Measurements from ENCODE around the gene TPCN2. TPM values are rescaled to one million over a fixed set of nuclear protein-coding genes. Genes with fewer than 3 reads are reported as not detected.

TPCN2 gene
- total and polyA plus RNA-seq, 2 of the 4 experiments (the other 2 are of a cell fraction): 3.4 to 8.0 TPM

GRCh38 chr11:69096473-69096872 is 47.7 kb downstream of the TPCN2 start:
- H2AK9ac ChIP-seq (replicated peaks; ENCODE audit: low read depth, low read length, poor library complexity): no peak overlapping the region
- DNase-seq (no peak), ATAC-seq (ENCODE audit: low read depth) (no peak)
- H3K23ac ChIP-seq (ENCODE audit: low read depth, low read length): no peak overlapping the region
- intact Hi-C loops (cut with micrococcal nuclease) (no loop called here), dilution Hi-C loops (cut with HindIII; ENCODE audit: low sequenced_read_pairs, unreplicated experiment) (no loop called here), in situ Hi-C loops (cut with MboI; ENCODE audit: low sequenced_read_pairs) (no loop called here)
- H4K20me1 ChIP-seq (ENCODE audit: insufficient read depth, low read length): peaks cover 7% of the 10 kb centered on the region
- H2AFZ ChIP-seq (replicated peaks; ENCODE audit: low read length, poor library complexity): no peak overlapping the region
- H2AK5ac ChIP-seq (ENCODE audit: low read depth, low read length): no peak overlapping the region
- no peaks in the 10 kb centered on the region for H3K79me1 ChIP-seq (ENCODE audit: low read depth in 1 of 2, low read length in 2 of 2)
- no TSS peak for BruUV-seq (replicated peaks)
- POLR2A ChIA-PET (ENCODE audit: unreplicated experiment): no interaction called here
- no peak overlapping the region for H3K9ac ChIP-seq (ENCODE audit: low read depth, low read length)
- CTCF ChIA-PET: no interaction called here
- TF ChIP-seq POLR2A (IDR thresholded peaks at IDR 0.05; ENCODE audit: low read depth, low read length) (no peak), USF2 (IDR thresholded peaks at IDR 0.05; ENCODE audit: low read depth, low read length) (no peak), BHLHE40 (IDR thresholded peaks at IDR 0.05; ENCODE audit: low read depth, low read length) (no peak), CEBPB (IDR thresholded peaks at IDR 0.05; ENCODE audit: low read depth, low read length) (no peak), SMC3 (IDR thresholded peaks at IDR 0.05; ENCODE audit: low read depth, low read length) (no peak), ELK1 (IDR thresholded peaks at IDR 0.05; ENCODE audit: borderline replicate concordance, low read depth, low read length) (no peak), RAD21 (IDR thresholded peaks at IDR 0.05; ENCODE audit: low read length) (no peak), CTCF (conservative IDR thresholded peaks at IDR 0.05; ENCODE audit: low read depth, low read length) (no peak), FOS (IDR thresholded peaks at IDR 0.05; ENCODE audit: low read depth, low read length) (no peak), MXI1 (IDR thresholded peaks at IDR 0.05; ENCODE audit: borderline replicate concordance, low read depth, low read length) (no peak), RFX5 (IDR thresholded peaks at IDR 0.05; ENCODE audit: low read depth, low read length) (no peak), MAZ (IDR thresholded peaks at IDR 0.05; ENCODE audit: borderline replicate concordance, low read depth, low read length) (no peak), RCOR1 (IDR thresholded peaks at IDR 0.05; ENCODE audit: insufficient replicate concordance, low read length) (no peak), NFE2L2 (IDR thresholded peaks at IDR 0.05; ENCODE audit: low read depth, low read length) (no peak)
- H4K5ac ChIP-seq (ENCODE audit: low read depth, low read length): no peak overlapping the region
- H3K4me3 ChIP-seq (ENCODE audit: insufficient read depth, low read depth, low read length): no peak overlapping the region
- H3K4ac ChIP-seq (ENCODE audit: low read depth, low read length): no peak overlapping the region
- H2BK120ac ChIP-seq (ENCODE audit: low read depth, low read length): no peak overlapping the region
- no peak overlapping the region for H3K56ac ChIP-seq (ENCODE audit: extremely low read depth, insufficient read depth, low read length)
- no peaks in the 10 kb centered on the region for H3K9me3 ChIP-seq (ENCODE audit: control insufficient read depth, insufficient read depth, low read length)
- no peak overlapping the region for H4K8ac ChIP-seq (ENCODE audit: low read depth in 2 of 2, low read length in 2 of 2)
- H3K14ac ChIP-seq (replicated peaks; ENCODE audit: low read depth, low read length): no peak overlapping the region
- H4K91ac ChIP-seq (ENCODE audit: insufficient read depth, low read depth, low read length): no peak overlapping the region
- no peak overlapping the region for H2BK5ac ChIP-seq (ENCODE audit: low read depth, low read length, poor library complexity, severe bottlenecking)
- no peak overlapping the region for H2BK15ac ChIP-seq (ENCODE audit: low read depth, low read length)
- H3K9me1 ChIP-seq (ENCODE audit: insufficient read depth, low read length): no peaks in the 10 kb centered on the region
- H3K18ac ChIP-seq (ENCODE audit: low read depth, low read length): no peak overlapping the region
- 96% methylated on average over 7 of the region's 13 CpGs; no CpG with 5 or more reads in 1 of the 2 experiments for WGBS, 2 experiments (ENCODE audit: extremely low coverage in 2 of 2, insufficient read length in 1 of 2)
- no peak overlapping the region for H3K4me2 ChIP-seq (ENCODE audit: low read depth, low read length)
- H2BK20ac ChIP-seq (ENCODE audit: low read depth, low read length): no peak overlapping the region
- peaks cover 11% of the 10 kb centered on the region for H3K36me3 ChIP-seq (ENCODE audit: control insufficient read depth, insufficient read depth, low read length)
- no peak overlapping the region for H3K27ac ChIP-seq (ENCODE audit: insufficient read depth, low read length)
- no peaks in the 10 kb centered on the region for H3K27me3 ChIP-seq (ENCODE audit: control insufficient read depth, insufficient read depth, low read length)
- peaks cover under 1% of the 10 kb centered on the region; the same call in 1 of the 2 replicates for H3K4me1 ChIP-seq (ENCODE audit: control insufficient read depth, insufficient read depth, low read length)

Data from IMR-90 (cell line).